C4-2B (cell line): ENCODE data around the gene KLF11.
"Not testable (repeated sequence)": the region's sequence is repeated elsewhere in the genome, so short reads cannot be mapped to it uniquely, and the experiment has no call there.

ENCODE experiments used
- CTCF ChIP-seq: fragments of 450-650 bp; conservative IDR thresholded peaks from 2 replicates; pipeline ENCODE4 v1.5.1; 2017; ENCODE audit warnings: mild to moderate bottlenecking
- ZFX ChIP-seq: fragments of 450-650 bp; IDR thresholded peaks from 2 replicates; pipeline ENCODE4 v1.6.1; 2017

- TF ChIP-seq CTCF, ZFX: not testable (repeated sequence)
Observed at GRCh38 chr2:10010861-10011605, 32.3 kb upstream of the KLF11 start.
